DND-41 (cell line): Measurements from ENCODE around the gene ARHGEF6.

Source experiments
- EZH2 ChIP-seq: IDR thresholded peaks from 3 replicates; pipeline ENCODE4 v1.6.1; 2012; ENCODE audit warnings: borderline replicate concordance, low read depth, mild to moderate bottlenecking, moderate library complexity, low read length, inconsistent platforms; ENCODE audit not compliant: severe bottlenecking
- TF ChIP-seq, protein P1 (sequence below): IDR thresholded peaks from 2 replicates; pipeline ENCODE4 v1.5.1; 2012; ENCODE audit warnings: borderline replicate concordance, low read length, moderate library complexity, mild to moderate bottlenecking; ENCODE audit not compliant: poor library complexity, severe bottlenecking; ENCODE audit errors: extremely low read depth

DNA sequence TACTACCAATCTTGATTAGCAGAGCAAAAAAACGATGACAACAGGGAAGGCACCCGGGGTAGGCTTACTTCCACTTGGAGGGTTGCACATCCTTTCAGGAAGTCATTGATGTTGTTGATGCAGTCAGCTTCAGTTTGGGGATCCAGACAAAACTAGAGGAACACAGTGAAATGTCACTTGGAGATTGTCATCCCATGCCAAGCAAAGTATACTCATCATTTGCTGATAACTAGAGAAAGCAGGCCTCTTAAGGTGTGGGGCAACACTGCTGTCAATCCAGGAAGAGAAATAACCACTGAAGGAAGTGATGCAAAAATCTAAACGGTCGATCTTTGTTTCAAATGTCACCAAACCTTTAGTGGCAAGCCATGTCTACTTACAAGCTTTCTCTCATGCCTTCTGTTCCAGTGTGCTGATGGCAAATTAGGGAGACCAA, 1.4 kb downstream of the ARHGEF6 start:
- TF ChIP-seq, protein P1, sequence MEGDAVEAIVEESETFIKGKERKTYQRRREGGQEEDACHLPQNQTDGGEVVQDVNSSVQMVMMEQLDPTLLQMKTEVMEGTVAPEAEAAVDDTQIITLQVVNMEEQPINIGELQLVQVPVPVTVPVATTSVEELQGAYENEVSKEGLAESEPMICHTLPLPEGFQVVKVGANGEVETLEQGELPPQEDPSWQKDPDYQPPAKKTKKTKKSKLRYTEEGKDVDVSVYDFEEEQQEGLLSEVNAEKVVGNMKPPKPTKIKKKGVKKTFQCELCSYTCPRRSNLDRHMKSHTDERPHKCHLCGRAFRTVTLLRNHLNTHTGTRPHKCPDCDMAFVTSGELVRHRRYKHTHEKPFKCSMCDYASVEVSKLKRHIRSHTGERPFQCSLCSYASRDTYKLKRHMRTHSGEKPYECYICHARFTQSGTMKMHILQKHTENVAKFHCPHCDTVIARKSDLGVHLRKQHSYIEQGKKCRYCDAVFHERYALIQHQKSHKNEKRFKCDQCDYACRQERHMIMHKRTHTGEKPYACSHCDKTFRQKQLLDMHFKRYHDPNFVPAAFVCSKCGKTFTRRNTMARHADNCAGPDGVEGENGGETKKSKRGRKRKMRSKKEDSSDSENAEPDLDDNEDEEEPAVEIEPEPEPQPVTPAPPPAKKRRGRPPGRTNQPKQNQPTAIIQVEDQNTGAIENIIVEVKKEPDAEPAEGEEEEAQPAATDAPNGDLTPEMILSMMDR = no peak
- no peak for TF ChIP-seq EZH2
